Glutamatergic neuron (in vitro differentiated cells): Measurements from ENCODE around the gene C17orf113. TPM values are rescaled to one million over a fixed set of nuclear protein-coding genes. Genes with fewer than 3 reads are reported as not detected.
"Not testable (repeated sequence)": the region's sequence is repeated elsewhere in the genome, so short reads cannot be mapped to it uniquely, and the experiment has no call there.

Source experiments
- DNase-seq: peaks from one replicate; pipeline ENCODE4 v3.0.0; 2022
- H3K27ac Mint-ChIP-seq: one replicate; pipeline ENCODE4 v1.8.0; 2020; ENCODE audit warnings: mild to moderate bottlenecking, mixed read lengths, inconsistent platforms; ENCODE audit not compliant: unreplicated experiment
- H3K27me3 Mint-ChIP-seq: one replicate; pipeline ENCODE4 v1.8.0; 2020; ENCODE audit warnings: mild to moderate bottlenecking, moderate library complexity, mixed read lengths, inconsistent platforms; ENCODE audit not compliant: unreplicated experiment
- H3K36me3 Mint-ChIP-seq: one replicate; pipeline ENCODE4 v1.8.0; 2020; ENCODE audit warnings: mild to moderate bottlenecking, mixed read lengths, inconsistent platforms; ENCODE audit not compliant: unreplicated experiment
- H3K4me1 Mint-ChIP-seq: one replicate; pipeline ENCODE4 v1.8.0; 2020; ENCODE audit warnings: mild to moderate bottlenecking, low read depth, mixed read lengths, inconsistent platforms; ENCODE audit not compliant: unreplicated experiment
- H3K4me3 Mint-ChIP-seq: one replicate; pipeline ENCODE4 v1.8.0; 2020; ENCODE audit warnings: mild to moderate bottlenecking, mixed read lengths, inconsistent platforms; ENCODE audit not compliant: unreplicated experiment
- H3K9me3 Mint-ChIP-seq: one replicate; pipeline ENCODE4 v1.8.0; 2020; ENCODE audit warnings: mild to moderate bottlenecking, moderate library complexity, mixed read lengths, inconsistent platforms; ENCODE audit not compliant: unreplicated experiment
- CTCF ChIP-seq: fragments of 200-600 bp; sonication (generic); IDR thresholded peaks from one replicate; pipeline ENCODE4 v1.5.0; 2021; ENCODE audit not compliant: partially characterized antibody, unreplicated experiment
- total RNA-seq: library from RNA; stranded (reverse); fragmentation: NEBNext Ultra II Directional; extraction: Animal tissue kit (Norgen Biotek cat#: 25700); gene quantifications from one replicate; pipeline ENCODE4 v1.2.1, GENCODE V29; 2021; ENCODE audit not compliant: unreplicated experiment

C17orf113 gene
- total RNA-seq, 1 donor from 2014 or later, result 2.4 TPM

GRCh38 chr17:42016941-42017865 is 33.2 kb downstream of the C17orf113 start, which contains the start of gene DNAJC7:
DNAJC7 (minus strand) TSS chr17:42017439; CDS start chr17:42017416, 23 bp downstream.
- H3K4me1 Mint-ChIP-seq, result peaks cover 25% of the 10 kb centered on the region
- H3K9me3 Mint-ChIP-seq, result peaks cover 12% of the 10 kb centered on the region
- H3K36me3 Mint-ChIP-seq, result no peaks in the 10 kb centered on the region
- no peak for TF ChIP-seq CTCF
- peak within 1 kb of the TSS; percentile 99 for H3K4me3 Mint-ChIP-seq
- DNase-seq, result peak; percentile 92
- H3K27ac Mint-ChIP-seq, result peak within 1 kb of the TSS; percentile 98
- H3K27me3 Mint-ChIP-seq, result peaks cover 7% of the 10 kb centered on the region

GRCh38 chr17:42016411-42016831 is 34.0 kb downstream of the C17orf113 start:
- DNase-seq, result no peak
- Mint-ChIP-seq H3K4me1 (peaks cover 24% of the 10 kb centered on the region), H3K27me3 (peaks cover 7% of the 10 kb centered on the region), H3K4me3 (peak overlapping the region; percentile 99), H3K27ac (peak overlapping the region; percentile 98), H3K36me3 (no peaks in the 10 kb centered on the region), H3K9me3 (peaks cover 12% of the 10 kb centered on the region)
- no peak for TF ChIP-seq CTCF

GRCh38 chr17:42013740-42014139 is 36.7 kb downstream of the C17orf113 start:
- DNase-seq, H3K36me3 Mint-ChIP-seq, H3K9me3 Mint-ChIP-seq, H3K27me3 Mint-ChIP-seq: not testable (repeated sequence)
- Mint-ChIP-seq H3K4me1 (peaks cover 13% of the 10 kb centered on the region), H3K27ac (peak overlapping the region; percentile 29), H3K4me3 (peak overlapping the region; percentile 34)

GRCh38 chr17:42012363-42012762 is 38.0 kb downstream of the C17orf113 start:
- H3K27ac Mint-ChIP-seq, H3K4me3 Mint-ChIP-seq: not testable (repeated sequence)
- H3K4me1 Mint-ChIP-seq, result peaks cover 12% of the 10 kb centered on the region

GRCh38 chr17:42010898-42011516 is 39.4 kb downstream of the C17orf113 start:
- Mint-ChIP-seq H3K36me3 (no peaks in the 10 kb centered on the region), H3K4me1 (peaks cover 9% of the 10 kb centered on the region), H3K4me3 (no peak overlapping the region), H3K9me3 (no peaks in the 10 kb centered on the region), H3K27ac (no peak overlapping the region), H3K27me3 (no peaks in the 10 kb centered on the region)
- TF ChIP-seq CTCF, result no peak
- no peak for DNase-seq

More at GRCh38 chr17:42012363-42012762, 38.0 kb downstream of the C17orf113 start:
- H3K9me3 Mint-ChIP-seq, H3K36me3 Mint-ChIP-seq, H3K27me3 Mint-ChIP-seq, DNase-seq: not testable (repeated sequence)

GRCh38 chr17:42010266-42010680 is 40.1 kb downstream of the C17orf113 start:
- not testable (repeated sequence) for H3K4me3 Mint-ChIP-seq, H3K9me3 Mint-ChIP-seq, H3K27me3 Mint-ChIP-seq, H3K4me1 Mint-ChIP-seq, H3K27ac Mint-ChIP-seq, DNase-seq, H3K36me3 Mint-ChIP-seq
